Naive thymus-derived CD8-positive, alpha-beta T cell (primary cell): ENCODE data around the gene APLN. TPM values are rescaled to one million over a fixed set of nuclear protein-coding genes. Genes with fewer than 3 reads are reported as not detected.
A peak's percentile ranks its signal among the peaks of the same experiment; 100 is the strongest.

Experiments
- ATAC-seq, 2 donors: fragments of 150-1000 bp; cut with Tn5 transposase in 1 of 2; sonication (Bioruptor Pico), chemical (Tn5 transposase) in 1 of 2; 1 replicate in 1 of 2; 2 replicates in 1 of 2; pipeline ENCODE4 v1.10.0; 2021; ENCODE audit warnings: mild to moderate bottlenecking in 2 of 2, moderate library complexity in 2 of 2
- POLR2A ChIA-PET: fragments of 350-600 bp; sonication (Branson Sonifier 250); formaldehyde crosslinking; loops from one replicate; lab custom pipeline; 2021; ENCODE audit warnings: antibody characterized with exemption; lab: Charles Lee
- DNase-seq, 10 donors: peaks; one replicate each; pipeline versions ENCODE4 v3.0.0 to v3.0.0-alpha.2; 2020 to 2022
- H3K27ac Mint-ChIP-seq, 10 donors: one replicate each; pipeline ENCODE4 v1.8.0; 2020 to 2022; ENCODE audit warnings: mild to moderate bottlenecking in 10 of 10, mixed read lengths in 10 of 10, moderate library complexity in 4 of 10, inconsistent platforms in 1 of 10
- H3K27me3 Mint-ChIP-seq, 5 donors: one replicate each; pipeline ENCODE4 v1.8.0; 2021 to 2022; ENCODE audit warnings: mixed read lengths in 5 of 5
- H3K36me3 Mint-ChIP-seq, 3 donors: one replicate each; pipeline ENCODE4 v1.8.0; 2020 to 2022; ENCODE audit warnings: mixed read lengths in 3 of 3, mild to moderate bottlenecking in 2 of 3, inconsistent platforms in 1 of 3
- H3K4me1 Mint-ChIP-seq, 4 donors: one replicate each; pipeline ENCODE4 v1.8.0; 2021 to 2022; ENCODE audit warnings: mixed read lengths in 4 of 4
- H3K4me3 Mint-ChIP-seq, 10 donors: one replicate each; pipeline ENCODE4 v1.8.0; 2020 to 2022; ENCODE audit warnings: mild to moderate bottlenecking in 10 of 10, mixed read lengths in 10 of 10, moderate library complexity in 6 of 10, inconsistent platforms in 1 of 10
- H3K9me3 Mint-ChIP-seq, 9 donors: one replicate each; pipeline ENCODE4 v1.8.0; 2020 to 2022; ENCODE audit warnings: mixed read lengths in 9 of 9, mild to moderate bottlenecking in 3 of 9, inconsistent platforms in 1 of 9, moderate library complexity in 1 of 9
- polyA plus RNA-seq, 3 donors: library from polyadenylated mRNA; unstranded; fragments of 300-500 nt; fragmentation: Illumina TruSeq; gene quantifications; one replicate each; pipeline ENCODE4 v1.2.3, GENCODE V29; 2021
- total RNA-seq, 8 experiments: library from RNA in 2 of 8; stranded (reverse) in 2 of 8; gene quantifications; one replicate each; pipeline ENCODE4 v1.2.3 and lab custom pipeline; 2021 to 2026

APLN gene
- total RNA-seq (not detected), polyA plus RNA-seq (not detected), total RNA-seq (lab: John Stamatoyannopoulos, UW) (0 to 0.08 (median 0) reads per million in 6 experiments)

- H3K4me3 Mint-ChIP-seq: peak within 1 kb of the TSS; percentile 26 to 76 (median 69)
- POLR2A ChIA-PET: interaction anchor here (0.6 to 0.8 kb wide), 2 partner anchors 101 to 261 kb away, joined by 3 to 5 read pairs; no protein-coding TSS in a partner anchor
- no peaks in the 10 kb centered on the region for H3K9me3 Mint-ChIP-seq
- peaks cover 0 to 20% (median 2%) of the 10 kb centered on the region in 5 donors for H3K27me3 Mint-ChIP-seq
- H3K27ac Mint-ChIP-seq: peak within 1 kb of the TSS in 2 of 10 donors; percentile 40 to 41
- peaks cover 0 to 19% (median 10%) of the 10 kb centered on the region in 4 donors for H3K4me1 Mint-ChIP-seq
- peak in 1 of 10 donors; percentile 4 for DNase-seq
- no peaks in the 10 kb centered on the region for H3K36me3 Mint-ChIP-seq
- ATAC-seq: peak; percentile 53 to 67
These were observed at the start of gene APLN for GRCh38 chrX:129654652-129655546. TSS of gene APLN (minus strand) at chrX:129654956. CDS start at chrX:129654630, 326 bp downstream.

GRCh38 chrX:129704491-129704890 lies 49.7 kb upstream of the APLN start:
- DNase-seq: no peak
- ATAC-seq: no peak
- POLR2A ChIA-PET: no interaction called here
- H3K36me3 Mint-ChIP-seq: peaks cover 0 to 5% (median 0%) of the 10 kb centered on the region in 3 donors
- H3K9me3 Mint-ChIP-seq: peaks cover 0 to 6% (median 0%) of the 10 kb centered on the region in 9 donors
- H3K27ac Mint-ChIP-seq: no peak overlapping the region
- peaks cover 0 to 3% (median 1%) of the 10 kb centered on the region in 4 donors for H3K4me1 Mint-ChIP-seq
- peaks cover 0 to 4% (median 0%) of the 10 kb centered on the region in 5 donors for H3K27me3 Mint-ChIP-seq
- no peak overlapping the region for H3K4me3 Mint-ChIP-seq

- Mint-ChIP-seq H3K27me3 (no peaks in the 10 kb centered on the region), H3K36me3 (no peaks in the 10 kb centered on the region), H3K4me3 (no peak overlapping the region), H3K27ac (no peak overlapping the region), H3K9me3 (no peaks in the 10 kb centered on the region), H3K4me1 (peaks cover 0 to 3% (median 0%) of the 10 kb centered on the region in 4 donors)
- no peak for ATAC-seq
- DNase-seq: no peak
- POLR2A ChIA-PET: no interaction called here
These were observed 46.9 kb upstream of the APLN start for GRCh38 chrX:129701624-129702069.

GRCh38 chrX:129700536-129700935 lies 45.8 kb upstream of the APLN start:
- Mint-ChIP-seq H3K27ac (no peak overlapping the region), H3K4me3 (no peak overlapping the region), H3K4me1 (peaks cover 0 to 3% (median 1%) of the 10 kb centered on the region in 4 donors), H3K27me3 (no peaks in the 10 kb centered on the region), H3K36me3 (no peaks in the 10 kb centered on the region), H3K9me3 (no peaks in the 10 kb centered on the region)
- POLR2A ChIA-PET: no interaction called here
- ATAC-seq (no peak), DNase-seq (no peak)

- no peaks in the 10 kb centered on the region for H3K36me3 Mint-ChIP-seq
- H3K27me3 Mint-ChIP-seq: no peaks in the 10 kb centered on the region
- no peak for ATAC-seq
- H3K27ac Mint-ChIP-seq: peak overlapping the region in 1 of 10 donors; percentile 66
- no peak overlapping the region for H3K4me3 Mint-ChIP-seq
- POLR2A ChIA-PET: no interaction called here
- peaks cover 0 to 3% (median 1%) of the 10 kb centered on the region in 4 donors for H3K4me1 Mint-ChIP-seq
- H3K9me3 Mint-ChIP-seq: no peaks in the 10 kb centered on the region
- no peak for DNase-seq
These were observed 43.4 kb upstream of the APLN start for GRCh38 chrX:129698150-129698549.

GRCh38 chrX:129697204-129697829 lies 42.6 kb upstream of the APLN start:
- H3K27ac Mint-ChIP-seq: no peak overlapping the region
- H3K36me3 Mint-ChIP-seq: no peaks in the 10 kb centered on the region
- H3K4me1 Mint-ChIP-seq: peaks cover 0 to 3% (median 1%) of the 10 kb centered on the region in 4 donors
- ATAC-seq (no peak), DNase-seq (no peak)
- H3K27me3 Mint-ChIP-seq: no peaks in the 10 kb centered on the region
- no peaks in the 10 kb centered on the region for H3K9me3 Mint-ChIP-seq
- no peak overlapping the region for H3K4me3 Mint-ChIP-seq
- POLR2A ChIA-PET: no interaction called here

- H3K4me1 Mint-ChIP-seq: peaks cover 0 to 3% (median 1%) of the 10 kb centered on the region in 4 donors
- ATAC-seq (no peak), DNase-seq (no peak)
- no peak overlapping the region for H3K4me3 Mint-ChIP-seq
- no peaks in the 10 kb centered on the region for H3K27me3 Mint-ChIP-seq
- POLR2A ChIA-PET: no interaction called here
- H3K9me3 Mint-ChIP-seq: no peaks in the 10 kb centered on the region
- H3K36me3 Mint-ChIP-seq: no peaks in the 10 kb centered on the region
- no peak overlapping the region for H3K27ac Mint-ChIP-seq
These were observed 41.9 kb upstream of the APLN start for GRCh38 chrX:129696463-129697155.

GRCh38 chrX:129695937-129696336 lies 41.2 kb upstream of the APLN start:
- H3K36me3 Mint-ChIP-seq: no peaks in the 10 kb centered on the region
- no peaks in the 10 kb centered on the region for H3K27me3 Mint-ChIP-seq
- no peak for DNase-seq
- H3K4me1 Mint-ChIP-seq: peaks cover 0 to 2% (median under 1%) of the 10 kb centered on the region in 4 donors
- peak overlapping the region in 1 of 10 donors; percentile 45 for H3K27ac Mint-ChIP-seq
- ATAC-seq: no peak
- H3K9me3 Mint-ChIP-seq: no peaks in the 10 kb centered on the region
- no peak overlapping the region for H3K4me3 Mint-ChIP-seq
- POLR2A ChIA-PET: interaction anchor here (0.6 kb wide), 1 partner anchor 491 kb away, joined by 3 read pairs; no protein-coding TSS in a partner anchor

GRCh38 chrX:129695535-129695934 lies 40.8 kb upstream of the APLN start:
- POLR2A ChIA-PET: interaction anchor here (0.6 kb wide), 1 partner anchor 492 kb away, joined by 3 read pairs; no protein-coding TSS in a partner anchor
- ATAC-seq: no peak
- Mint-ChIP-seq H3K27ac (peak overlapping the region in 2 of 10 donors; percentile 5 to 45), H3K4me3 (no peak overlapping the region), H3K27me3 (no peaks in the 10 kb centered on the region), H3K9me3 (no peaks in the 10 kb centered on the region), H3K4me1 (peaks cover 0 to 3% (median 0%) of the 10 kb centered on the region in 4 donors), H3K36me3 (no peaks in the 10 kb centered on the region)
- DNase-seq: no peak

- Mint-ChIP-seq H3K27ac (no peak overlapping the region), H3K36me3 (no peaks in the 10 kb centered on the region), H3K27me3 (no peaks in the 10 kb centered on the region), H3K4me3 (no peak overlapping the region), H3K4me1 (peaks cover 0 to 4% (median 0%) of the 10 kb centered on the region in 4 donors), H3K9me3 (no peaks in the 10 kb centered on the region)
- DNase-seq (no peak), ATAC-seq (no peak)
- POLR2A ChIA-PET: no interaction called here
These were observed 40.0 kb upstream of the APLN start for GRCh38 chrX:129694805-129695204.

GRCh38 chrX:129693354-129693753 lies 38.6 kb upstream of the APLN start:
- ATAC-seq: no peak
- no peak for DNase-seq
- Mint-ChIP-seq H3K36me3 (no peaks in the 10 kb centered on the region), H3K27me3 (no peaks in the 10 kb centered on the region), H3K27ac (no peak overlapping the region), H3K9me3 (no peaks in the 10 kb centered on the region), H3K4me1 (peaks cover 0 to 4% (median 0%) of the 10 kb centered on the region in 4 donors), H3K4me3 (no peak overlapping the region)
- POLR2A ChIA-PET: interaction anchor here (0.6 kb wide), 1 partner anchor 234 kb away, joined by 3 read pairs; no protein-coding TSS in a partner anchor

GRCh38 chrX:129690435-129690834 lies 35.7 kb upstream of the APLN start:
- no peak for ATAC-seq
- H3K4me3 Mint-ChIP-seq: no peak overlapping the region
- no peak overlapping the region for H3K27ac Mint-ChIP-seq
- H3K27me3 Mint-ChIP-seq: no peaks in the 10 kb centered on the region
- no peaks in the 10 kb centered on the region for H3K9me3 Mint-ChIP-seq
- POLR2A ChIA-PET: no interaction called here
- no peak for DNase-seq
- H3K4me1 Mint-ChIP-seq: peaks cover 0 to 1% (median 0%) of the 10 kb centered on the region in 4 donors
- no peaks in the 10 kb centered on the region for H3K36me3 Mint-ChIP-seq
